Ishikawa (cell line): ENCODE measurements around the gene WHRN.

Source experiments
- CEBPB ChIP-seq: IDR thresholded peaks from 2 replicates; pipeline ENCODE4 v1.6.1; 2012
- CREB1 ChIP-seq: IDR thresholded peaks from 2 replicates; pipeline ENCODE4 v1.6.1; 2012; ENCODE audit warnings: low read depth
- EP300 ChIP-seq: IDR thresholded peaks from 2 replicates; pipeline ENCODE4 v1.6.1; 2012; ENCODE audit warnings: borderline replicate concordance
- MAX ChIP-seq: IDR thresholded peaks from 2 replicates; pipeline ENCODE4 v1.6.1; 2012
- RAD21 ChIP-seq: IDR thresholded peaks from 2 replicates; pipeline ENCODE4 v1.6.1; 2012; ENCODE audit warnings: low read depth
- TAF1 ChIP-seq: IDR thresholded peaks from 2 replicates; pipeline ENCODE4 v1.6.1; 2012; ENCODE audit warnings: low read depth, mild to moderate bottlenecking
- YY1 ChIP-seq: IDR thresholded peaks from 2 replicates; pipeline ENCODE4 v1.6.1; 2012; ENCODE audit warnings: low read depth

- TF ChIP-seq CREB1 (no peak), EP300 (no peak), RAD21 (no peak), YY1 (no peak), CEBPB (no peak), TAF1 (no peak), MAX (no peak)
Observed at GRCh38 chr9:114403153-114403756, 102.0 kb downstream of the WHRN start.
